Endothelial cell (in vitro differentiated cells): ENCODE data around the gene LRCH1. TPM values are rescaled to one million over a fixed set of nuclear protein-coding genes. Genes with fewer than 3 reads are reported as not detected.

Experiments
- DNase-seq: peaks from one replicate; pipeline ENCODE4 v3.0.0; 2021; ENCODE audit warnings: low spot score
- H3K27ac Mint-ChIP-seq: one replicate; pipeline ENCODE4 v1.8.0; 2021; ENCODE audit warnings: mixed read lengths, inconsistent platforms; ENCODE audit not compliant: unreplicated experiment
- H3K27me3 Mint-ChIP-seq: one replicate; pipeline ENCODE4 v1.8.0; 2021; ENCODE audit warnings: mild to moderate bottlenecking, moderate library complexity, mixed read lengths, inconsistent platforms; ENCODE audit not compliant: unreplicated experiment
- H3K36me3 Mint-ChIP-seq: one replicate; pipeline ENCODE4 v1.8.0; 2021; ENCODE audit warnings: mild to moderate bottlenecking, low read depth, mixed read lengths, inconsistent platforms; ENCODE audit not compliant: unreplicated experiment
- H3K4me1 Mint-ChIP-seq: one replicate; pipeline ENCODE4 v1.8.0; 2021; ENCODE audit warnings: mild to moderate bottlenecking, mixed read lengths, inconsistent platforms; ENCODE audit not compliant: unreplicated experiment
- H3K4me3 Mint-ChIP-seq: one replicate; pipeline ENCODE4 v1.8.0; 2021; ENCODE audit warnings: mild to moderate bottlenecking, mixed read lengths, inconsistent platforms; ENCODE audit not compliant: unreplicated experiment
- H3K9me3 Mint-ChIP-seq: one replicate; pipeline ENCODE4 v1.8.0; 2021; ENCODE audit warnings: mixed read lengths, inconsistent platforms; ENCODE audit not compliant: unreplicated experiment
- total RNA-seq: library from RNA; stranded (reverse); fragmentation: NEBNext Ultra II Directional; extraction: Animal tissue kit (Norgen Biotek cat#: 25700); gene quantifications from one replicate; pipeline ENCODE4 v1.2.1, GENCODE V29; 2021; ENCODE audit not compliant: unreplicated experiment
- TF ChIP-seq, protein P1 (sequence below): fragments of 200-600 bp; sonication (generic); IDR thresholded peaks from one replicate; pipeline ENCODE4 v1.5.0; 2021; ENCODE audit warnings: antibody characterized with exemption; ENCODE audit not compliant: unreplicated experiment

The LRCH1 gene
- total RNA-seq, 1 donor from 2014 or later, result 45.6 TPM

DNA sequence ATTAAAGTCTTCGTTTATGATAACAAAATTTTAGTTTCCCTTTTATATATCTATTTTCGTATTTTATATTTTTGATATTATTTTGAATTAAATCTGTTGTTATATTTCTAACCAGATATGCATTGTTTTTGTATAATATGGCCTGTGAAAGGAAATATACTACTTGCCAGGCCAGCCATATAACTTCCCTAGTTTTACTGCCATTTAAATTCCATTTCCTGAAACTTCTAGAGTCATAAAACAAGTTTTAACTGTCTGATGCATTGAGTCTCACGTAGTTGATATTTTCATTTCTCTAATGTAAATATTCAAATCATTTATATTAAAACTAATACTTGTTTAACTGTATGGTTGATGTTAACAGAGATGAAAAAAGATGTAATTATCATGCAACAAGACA, 230.5 kb downstream of the LRCH1 start:
- no peak for DNase-seq
- Mint-ChIP-seq H3K36me3 (no peaks in the 10 kb centered on the region), H3K9me3 (no peaks in the 10 kb centered on the region), H3K27ac (no peak overlapping the region), H3K4me3 (no peak overlapping the region), H3K27me3 (no peaks in the 10 kb centered on the region), H3K4me1 (no peaks in the 10 kb centered on the region)
- TF ChIP-seq, protein P1, sequence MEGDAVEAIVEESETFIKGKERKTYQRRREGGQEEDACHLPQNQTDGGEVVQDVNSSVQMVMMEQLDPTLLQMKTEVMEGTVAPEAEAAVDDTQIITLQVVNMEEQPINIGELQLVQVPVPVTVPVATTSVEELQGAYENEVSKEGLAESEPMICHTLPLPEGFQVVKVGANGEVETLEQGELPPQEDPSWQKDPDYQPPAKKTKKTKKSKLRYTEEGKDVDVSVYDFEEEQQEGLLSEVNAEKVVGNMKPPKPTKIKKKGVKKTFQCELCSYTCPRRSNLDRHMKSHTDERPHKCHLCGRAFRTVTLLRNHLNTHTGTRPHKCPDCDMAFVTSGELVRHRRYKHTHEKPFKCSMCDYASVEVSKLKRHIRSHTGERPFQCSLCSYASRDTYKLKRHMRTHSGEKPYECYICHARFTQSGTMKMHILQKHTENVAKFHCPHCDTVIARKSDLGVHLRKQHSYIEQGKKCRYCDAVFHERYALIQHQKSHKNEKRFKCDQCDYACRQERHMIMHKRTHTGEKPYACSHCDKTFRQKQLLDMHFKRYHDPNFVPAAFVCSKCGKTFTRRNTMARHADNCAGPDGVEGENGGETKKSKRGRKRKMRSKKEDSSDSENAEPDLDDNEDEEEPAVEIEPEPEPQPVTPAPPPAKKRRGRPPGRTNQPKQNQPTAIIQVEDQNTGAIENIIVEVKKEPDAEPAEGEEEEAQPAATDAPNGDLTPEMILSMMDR, result no peak

- Mint-ChIP-seq H3K9me3 (no peaks in the 10 kb centered on the region), H3K36me3 (peaks cover 12% of the 10 kb centered on the region), H3K4me3 (no peak overlapping the region), H3K27ac (no peak overlapping the region), H3K4me1 (peaks cover 17% of the 10 kb centered on the region), H3K27me3 (peaks cover 5% of the 10 kb centered on the region)
- DNase-seq, result no peak
- TF ChIP-seq, protein P1, result no peak
Measured at GRCh38 chr13:46795321-46795720, 242.4 kb downstream of the LRCH1 start.

DNA sequence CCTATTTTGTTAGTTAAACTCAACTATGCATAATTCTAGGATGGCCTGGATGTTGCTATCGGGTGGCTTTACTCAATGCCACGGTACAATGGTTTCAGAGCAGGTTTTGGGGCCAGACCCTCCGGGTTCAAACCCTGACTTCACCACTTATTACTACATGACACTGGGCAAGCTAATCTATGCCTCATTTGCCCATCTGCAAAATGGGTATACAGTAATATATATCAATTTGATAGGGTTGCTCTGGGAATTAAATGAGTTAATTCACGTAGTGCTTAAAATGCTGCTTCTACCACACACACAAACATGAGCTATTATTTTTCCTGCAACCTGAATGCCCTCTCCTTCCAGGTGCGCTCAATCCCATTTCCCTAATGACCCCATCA, 243.2 kb downstream of the LRCH1 start:
- Mint-ChIP-seq H3K4me3 (peak overlapping the region; percentile 97), H3K27me3 (peaks cover 5% of the 10 kb centered on the region), H3K36me3 (peaks cover 6% of the 10 kb centered on the region), H3K9me3 (no peaks in the 10 kb centered on the region), H3K4me1 (peaks cover 17% of the 10 kb centered on the region), H3K27ac (peak overlapping the region; percentile 95)
- DNase-seq, result no peak
- TF ChIP-seq, protein P1, result no peak

GRCh38 chr13:46796515-46797474, 243.8 kb downstream of the LRCH1 start, which contains the start of gene ESD:
ESD (minus strand) TSS chr13:46797161; CDS start chr13:46791413, 5,748 bp downstream.
- Mint-ChIP-seq H3K4me3 (peak within 1 kb of the TSS; percentile 97), H3K36me3 (peaks cover 6% of the 10 kb centered on the region), H3K9me3 (no peaks in the 10 kb centered on the region), H3K4me1 (peaks cover 17% of the 10 kb centered on the region), H3K27ac (peak within 1 kb of the TSS; percentile 95), H3K27me3 (peaks cover 5% of the 10 kb centered on the region)
- peak; percentile 87 for DNase-seq
- TF ChIP-seq, protein P1, result no peak
